Calu3 (cell line): ENCODE results near the gene KIF26B. TPM values are rescaled to one million over a fixed set of nuclear protein-coding genes. Genes with fewer than 3 reads are reported as not detected.

ENCODE experiments used
- BruUV-seq: library from RNA; stranded (reverse); fragments of 400-500 nt; replicated peaks from 2 replicates; lab custom pipeline; 2021; lab: Mats Ljungman, UMichigan
- CTCF ChIA-PET: fragments of 300-600 bp; sonication (Branson Sonifier 250); formaldehyde crosslinking; loops from one replicate; lab custom pipeline; 2022; ENCODE audit warnings: antibody characterized with exemption; lab: Charles Lee
- DNase-seq: peaks from one replicate; pipeline ENCODE4 v3.0.0; 2022
- H3K27ac Mint-ChIP-seq: one replicate; pipeline ENCODE4 v1.8.0; 2022; ENCODE audit warnings: mixed read lengths; ENCODE audit not compliant: unreplicated experiment
- H3K27me3 Mint-ChIP-seq: one replicate; pipeline ENCODE4 v1.8.0; 2022; ENCODE audit warnings: mixed read lengths; ENCODE audit not compliant: unreplicated experiment
- H3K36me3 Mint-ChIP-seq: one replicate; pipeline ENCODE4 v1.8.0; 2022; ENCODE audit warnings: mild to moderate bottlenecking, moderate library complexity, mixed read lengths; ENCODE audit not compliant: insufficient read depth, unreplicated experiment
- H3K4me1 Mint-ChIP-seq: one replicate; pipeline ENCODE4 v1.8.0; 2022; ENCODE audit warnings: mild to moderate bottlenecking, low read depth, mixed read lengths; ENCODE audit not compliant: unreplicated experiment
- H3K4me3 Mint-ChIP-seq: one replicate; pipeline ENCODE4 v1.8.0; 2022; ENCODE audit warnings: mild to moderate bottlenecking, low read depth, moderate library complexity, mixed read lengths; ENCODE audit not compliant: unreplicated experiment
- H3K9me3 Mint-ChIP-seq: one replicate; pipeline ENCODE4 v1.8.0; 2022; ENCODE audit warnings: low read depth, mixed read lengths; ENCODE audit not compliant: unreplicated experiment
- CTCF ChIP-seq: fragments of 200-600 bp; IDR thresholded peaks from one replicate; pipeline ENCODE4 v1.8.0; 2022; ENCODE audit warnings: antibody characterized with exemption; ENCODE audit not compliant: unreplicated experiment
- intact Hi-C: fragments of 100-400 bp; cut with micrococcal nuclease; formaldehyde crosslinking; loops from one replicate; pipeline ENCODE4 v1.10.0; 2022; ENCODE audit not compliant: unreplicated experiment
- total RNA-seq: library from RNA; stranded (reverse); gene quantifications from 2 replicates; pipeline ENCODE4 v1.2.3, GENCODE V29; 2022

Gene KIF26B
- total RNA-seq, 1 experiment from 2014 or later = 1.1 TPM

DNA sequence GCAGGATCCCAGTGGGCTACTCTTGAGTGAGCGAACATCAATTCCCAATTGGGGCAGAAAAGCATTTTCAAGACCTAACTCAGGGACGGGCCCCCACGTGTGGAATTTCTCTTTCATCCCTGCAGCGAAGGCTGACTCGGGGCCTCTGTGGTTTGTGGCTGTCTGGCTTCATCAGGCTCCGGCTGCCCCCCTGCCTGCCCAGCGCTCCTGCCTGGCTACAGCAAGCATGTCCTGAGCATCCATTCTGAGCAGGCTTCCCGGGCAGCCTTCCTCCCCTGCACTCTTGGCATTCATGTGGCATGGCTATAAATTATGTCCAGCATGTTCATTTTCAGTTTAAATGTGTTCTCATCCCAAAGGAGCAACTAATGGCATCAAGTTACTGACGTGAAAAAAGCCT, 588.1 kb downstream of the KIF26B start:
- Mint-ChIP-seq H3K27ac (no peak overlapping the region), H3K36me3 (no peaks in the 10 kb centered on the region)
- BruUV-seq = no TSS peak

GRCh38 chr1:245748240-245748639, 593.5 kb downstream of the KIF26B start:
- CTCF ChIA-PET = no interaction called here
- Mint-ChIP-seq H3K9me3 (peaks cover 3% of the 10 kb centered on the region), H3K36me3 (peaks cover 5% of the 10 kb centered on the region), H3K4me3 (no peak overlapping the region), H3K4me1 (no peaks in the 10 kb centered on the region), H3K27ac (no peak overlapping the region), H3K27me3 (no peaks in the 10 kb centered on the region)
- TF ChIP-seq CTCF = no peak
- intact Hi-C loops = no loop called here
- no TSS peak for BruUV-seq
- no peak for DNase-seq

More for the DNA sequence above, 588.1 kb downstream of the KIF26B start:
- TF ChIP-seq CTCF = no peak
- Mint-ChIP-seq H3K9me3 (peaks cover 6% of the 10 kb centered on the region), H3K4me1 (no peaks in the 10 kb centered on the region), H3K4me3 (no peak overlapping the region), H3K27me3 (no peaks in the 10 kb centered on the region)
- intact Hi-C loops = no loop called here
- CTCF ChIA-PET = no interaction called here
- no peak for DNase-seq

- CTCF ChIA-PET = interaction anchor here (0.6 kb wide), 1 partner anchor 14 kb away, joined by 3 read pairs; no protein-coding TSS in a partner anchor
- TF ChIP-seq CTCF = no peak
- Mint-ChIP-seq H3K27me3 (no peaks in the 10 kb centered on the region), H3K27ac (no peak overlapping the region), H3K4me3 (no peak overlapping the region), H3K36me3 (peaks cover 5% of the 10 kb centered on the region), H3K9me3 (peaks cover 3% of the 10 kb centered on the region), H3K4me1 (no peaks in the 10 kb centered on the region)
- intact Hi-C loops = no loop called here
- DNase-seq = no peak
- BruUV-seq = no TSS peak
Observed at GRCh38 chr1:245748646-245749045, 593.9 kb downstream of the KIF26B start.

DNA sequence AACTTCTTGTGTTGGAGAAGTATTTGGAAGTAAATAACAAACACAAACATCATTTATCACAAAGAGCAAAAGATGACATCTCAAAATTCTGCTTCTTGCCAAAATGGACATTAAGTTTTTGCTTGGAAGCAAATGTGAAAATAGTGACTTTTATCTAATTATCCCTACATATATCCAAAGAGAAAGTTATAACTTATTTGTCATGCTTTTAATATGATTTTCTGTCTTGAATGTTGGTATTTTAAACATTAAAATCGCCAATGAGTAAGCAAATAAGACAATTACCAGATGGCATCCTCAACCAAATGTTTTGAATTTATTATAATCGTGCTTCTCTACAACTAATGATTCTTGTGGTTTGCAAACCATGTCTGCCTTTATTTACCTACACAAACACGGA, 594.3 kb downstream of the KIF26B start:
- Mint-ChIP-seq H3K36me3 (peaks cover 5% of the 10 kb centered on the region), H3K4me3 (no peak overlapping the region), H3K27me3 (no peaks in the 10 kb centered on the region), H3K4me1 (no peaks in the 10 kb centered on the region), H3K9me3 (peaks cover 3% of the 10 kb centered on the region), H3K27ac (no peak overlapping the region)
- no peak for DNase-seq
- CTCF ChIA-PET = interaction anchor here (0.6 kb wide), 1 partner anchor 14 kb away, joined by 3 read pairs; no protein-coding TSS in a partner anchor
- intact Hi-C loops = no loop called here
- TF ChIP-seq CTCF = no peak
- BruUV-seq = no TSS peak
